Neural crest cell (in vitro differentiated cells): ENCODE measurements around the gene KLC1. TPM values are rescaled to one million over a fixed set of nuclear protein-coding genes. Genes with fewer than 3 reads are reported as not detected.
"Not testable (repeated sequence)": the region's sequence is repeated elsewhere in the genome, so short reads cannot be mapped to it uniquely, and the experiment has no call there.

ENCODE experiments used
- DNase-seq: peaks from one replicate; pipeline ENCODE4 v3.0.0; 2021; ENCODE audit warnings: low read depth, mixed read lengths, low spot score
- H3K27ac Mint-ChIP-seq: one replicate; pipeline ENCODE4 v1.8.0; 2021; ENCODE audit warnings: mild to moderate bottlenecking, mixed read lengths; ENCODE audit not compliant: unreplicated experiment
- H3K27me3 Mint-ChIP-seq: 2 replicates; pipeline ENCODE4 v1.8.0; 2021; ENCODE audit warnings: low read depth, mild to moderate bottlenecking, mixed read lengths
- H3K36me3 Mint-ChIP-seq: 2 replicates; pipeline ENCODE4 v1.8.0; 2021; ENCODE audit warnings: low read depth, mild to moderate bottlenecking, mixed read lengths
- H3K4me1 Mint-ChIP-seq: 2 replicates; pipeline ENCODE4 v1.8.0; 2021; ENCODE audit warnings: mixed read lengths
- H3K4me3 Mint-ChIP-seq: one replicate; pipeline ENCODE4 v1.8.0; 2021; ENCODE audit warnings: mild to moderate bottlenecking, mixed read lengths
- H3K9me3 Mint-ChIP-seq: 2 replicates; pipeline ENCODE4 v1.8.0; 2021; ENCODE audit warnings: mixed read lengths
- CTCF ChIP-seq: fragments of 200-600 bp; sonication (generic); conservative IDR thresholded peaks from 2 replicates; pipeline ENCODE4 v1.5.0; 2021; ENCODE audit warnings: antibody characterized with exemption, mild to moderate bottlenecking
- total RNA-seq: library from RNA; stranded (reverse); gene quantifications from 2 replicates; pipeline ENCODE4 v1.2.1, GENCODE V29; 2021

KLC1 gene
- total RNA-seq, 1 donor from 2014 or later, result 173 TPM

- no peak for DNase-seq
- Mint-ChIP-seq H3K4me3 (no peak overlapping the region), H3K9me3 (no peaks in the 10 kb centered on the region), H3K27ac (no peak overlapping the region), H3K4me1 (no peaks in the 10 kb centered on the region), H3K27me3 (no peaks in the 10 kb centered on the region), H3K36me3 (peaks cover 3% of the 10 kb centered on the region)
- TF ChIP-seq CTCF, result no peak
Observed at GRCh38 chr14:103688441-103688840, 59.4 kb downstream of the KLC1 start.

- Mint-ChIP-seq H3K27me3 (no peaks in the 10 kb centered on the region), H3K9me3 (no peaks in the 10 kb centered on the region), H3K27ac (no peak overlapping the region), H3K36me3 (peaks cover 3% of the 10 kb centered on the region), H3K4me1 (no peaks in the 10 kb centered on the region), H3K4me3 (no peak overlapping the region)
- TF ChIP-seq CTCF, result no peak
- DNase-seq, result no peak
Observed at GRCh38 chr14:103688906-103689902, 60.2 kb downstream of the KLC1 start.

DNA sequence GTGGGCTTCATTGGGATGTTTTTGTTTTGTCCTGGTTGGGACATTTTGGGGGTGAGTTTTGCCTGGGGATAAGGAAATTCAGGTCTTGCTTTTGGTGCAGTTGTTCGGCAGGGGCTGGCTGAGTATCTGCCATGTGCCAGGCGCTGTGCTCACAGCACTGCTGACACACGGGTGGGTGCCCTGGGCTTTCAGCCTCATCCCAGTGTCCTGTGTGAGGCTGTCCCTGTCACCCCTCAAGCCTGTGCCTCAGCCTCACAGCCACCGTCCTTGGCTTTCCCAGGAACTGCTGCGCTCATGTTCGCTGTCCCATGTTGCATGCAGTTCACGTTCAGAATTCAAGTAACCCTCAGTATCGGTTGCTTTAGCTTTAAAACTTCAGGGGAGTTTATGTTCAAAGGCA lies 61.3 kb downstream of the KLC1 start:
- H3K4me3 Mint-ChIP-seq, result no peak overlapping the region
- H3K4me1 Mint-ChIP-seq, result peaks cover 1% of the 10 kb centered on the region
- H3K27me3 Mint-ChIP-seq, result peaks cover under 1% of the 10 kb centered on the region
- no peak overlapping the region for H3K27ac Mint-ChIP-seq
- no peaks in the 10 kb centered on the region for H3K9me3 Mint-ChIP-seq
- no peak for DNase-seq
- TF ChIP-seq CTCF, result no peak
- H3K36me3 Mint-ChIP-seq, result peaks cover 3% of the 10 kb centered on the region

DNA sequence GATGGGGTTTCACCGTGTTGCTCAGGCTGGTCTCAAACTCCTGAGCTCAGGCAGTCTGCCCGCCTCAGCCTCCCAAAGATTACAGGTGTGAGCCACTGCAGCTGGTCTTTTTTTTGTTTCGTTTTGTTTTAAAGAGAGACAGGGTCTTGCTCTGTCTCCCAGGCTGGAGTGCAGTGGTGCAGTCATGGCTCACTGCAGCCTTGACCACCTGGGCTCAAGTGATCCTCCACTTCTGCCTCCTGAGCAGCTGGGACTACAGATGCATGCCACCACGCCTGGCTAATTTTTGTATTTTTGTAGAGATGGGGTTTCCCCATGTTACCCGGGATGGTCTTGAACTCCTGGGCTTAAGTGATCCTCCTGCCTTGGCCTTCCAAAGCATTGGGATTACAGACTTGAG lies 62.6 kb downstream of the KLC1 start:
- H3K27ac Mint-ChIP-seq, H3K9me3 Mint-ChIP-seq, H3K4me3 Mint-ChIP-seq, DNase-seq, H3K36me3 Mint-ChIP-seq, H3K27me3 Mint-ChIP-seq: not testable (repeated sequence)
- peaks cover 15% of the 10 kb centered on the region for H3K4me1 Mint-ChIP-seq

DNA sequence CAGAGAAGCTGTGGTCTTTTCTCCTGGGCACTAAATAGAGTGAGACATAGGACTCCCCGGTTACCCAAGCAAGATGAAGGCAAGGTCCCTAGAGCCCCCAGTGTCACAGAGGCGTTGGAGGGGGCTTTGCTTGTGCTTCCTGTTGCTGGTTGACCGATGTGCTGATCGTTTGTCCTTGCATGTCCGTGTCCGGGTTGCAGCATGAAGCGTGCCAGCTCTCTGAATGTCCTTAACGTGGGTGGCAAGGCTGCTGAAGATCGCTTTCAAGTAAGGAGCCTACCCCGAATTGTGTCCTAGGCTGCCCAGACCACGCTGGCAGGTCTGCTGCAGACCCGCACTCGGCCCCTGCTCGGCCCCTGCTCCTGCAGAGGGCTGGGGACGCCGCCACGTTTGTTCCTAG lies 63.1 kb downstream of the KLC1 start:
- Mint-ChIP-seq H3K36me3 (no peaks in the 10 kb centered on the region), H3K9me3 (no peaks in the 10 kb centered on the region), H3K4me3 (no peak overlapping the region), H3K27ac (no peak overlapping the region), H3K4me1 (peaks cover 20% of the 10 kb centered on the region), H3K27me3 (peaks cover 7% of the 10 kb centered on the region)
- DNase-seq, result no peak
- no peak for TF ChIP-seq CTCF

GRCh38 chr14:103692871-103693270 lies 63.9 kb downstream of the KLC1 start:
- Mint-ChIP-seq H3K36me3 (no peaks in the 10 kb centered on the region), H3K4me1 (peaks cover 22% of the 10 kb centered on the region), H3K27ac (no peak overlapping the region), H3K9me3 (no peaks in the 10 kb centered on the region), H3K4me3 (no peak overlapping the region), H3K27me3 (peaks cover 9% of the 10 kb centered on the region)
- no peak for TF ChIP-seq CTCF
- no peak for DNase-seq
